NCI-H69 (cell line): ENCODE results near the gene ITPR3.

Experiments used
- DNase-seq: peaks from one replicate; lab custom pipeline; 2025; lab: John Stamatoyannopoulos, UW

ITPR3 gene

GRCh38 chr6:33686981-33687975 is 66.2 kb downstream of the ITPR3 start:
- DNase-seq = no peak

GRCh38 chr6:33688006-33688405 is 66.9 kb downstream of the ITPR3 start:
- DNase-seq = no peak

- no peak for DNase-seq
Measured at GRCh38 chr6:33688451-33689147, 67.5 kb downstream of the ITPR3 start.

GRCh38 chr6:33689148-33689494 is 68.0 kb downstream of the ITPR3 start:
- no peak for DNase-seq

- no peak for DNase-seq
Measured at GRCh38 chr6:33689879-33690278, 68.8 kb downstream of the ITPR3 start.

GRCh38 chr6:33690766-33691165 is 69.6 kb downstream of the ITPR3 start:
- no peak for DNase-seq

- DNase-seq = no peak
Measured at GRCh38 chr6:33691456-33692077, 70.4 kb downstream of the ITPR3 start.

- DNase-seq = peak; percentile 13
Measured at GRCh38 chr6:33692078-33692759, 71.1 kb downstream of the ITPR3 start.

- DNase-seq = no peak
Measured at GRCh38 chr6:33692760-33693158, 71.6 kb downstream of the ITPR3 start.

GRCh38 chr6:33693186-33694105 is 72.3 kb downstream of the ITPR3 start:
- no peak for DNase-seq

- peak; percentile 90 for DNase-seq
Measured at GRCh38 chr6:33694401-33694931, 73.3 kb downstream of the ITPR3 start.

GRCh38 chr6:33694977-33695376 is 73.9 kb downstream of the ITPR3 start:
- DNase-seq = no peak

- DNase-seq = peak; percentile 25
Measured at GRCh38 chr6:33695451-33695887, 74.3 kb downstream of the ITPR3 start.

- DNase-seq = no peak
Measured at GRCh38 chr6:33696076-33696475, 75.0 kb downstream of the ITPR3 start.

- peak; percentile 96 for DNase-seq
Measured at GRCh38 chr6:33696548-33697518, 75.7 kb downstream of the ITPR3 start.

- no peak for DNase-seq
Measured at GRCh38 chr6:33697845-33698244, 76.7 kb downstream of the ITPR3 start.

- peak; percentile 12 for DNase-seq
Measured at GRCh38 chr6:33698494-33698893, 77.4 kb downstream of the ITPR3 start.

- no peak for DNase-seq
Measured at GRCh38 chr6:33699131-33699530, 78.0 kb downstream of the ITPR3 start.

GRCh38 chr6:33699739-33700138 is 78.6 kb downstream of the ITPR3 start:
- DNase-seq = no peak
